Retinal pigment epithelial cell (primary cell): ENCODE measurements around the gene MYO1E.

Experiments used
- DNase-seq: peaks from one replicate; pipeline ENCODE4 v3.0.0-alpha.2; 2010; ENCODE audit warnings: low read depth
- H3K4me3 ChIP-seq: 2 replicates; pipeline ENCODE4 v1.5.1; 2011; ENCODE audit warnings: mild to moderate bottlenecking, low read length, control low read depth, moderate library complexity
- TF ChIP-seq, protein P1 (sequence below): conservative IDR thresholded peaks from 2 replicates; pipeline ENCODE4 v1.5.1; 2011; ENCODE audit warnings: low read depth, low read length, control low read depth, inconsistent platforms

MYO1E gene

GRCh38 chr15:59294574-59295260, 78.0 kb downstream of the MYO1E start:
- peak; percentile 67 for DNase-seq
- H3K4me3 ChIP-seq, result no peak overlapping the region
- TF ChIP-seq, protein P1, sequence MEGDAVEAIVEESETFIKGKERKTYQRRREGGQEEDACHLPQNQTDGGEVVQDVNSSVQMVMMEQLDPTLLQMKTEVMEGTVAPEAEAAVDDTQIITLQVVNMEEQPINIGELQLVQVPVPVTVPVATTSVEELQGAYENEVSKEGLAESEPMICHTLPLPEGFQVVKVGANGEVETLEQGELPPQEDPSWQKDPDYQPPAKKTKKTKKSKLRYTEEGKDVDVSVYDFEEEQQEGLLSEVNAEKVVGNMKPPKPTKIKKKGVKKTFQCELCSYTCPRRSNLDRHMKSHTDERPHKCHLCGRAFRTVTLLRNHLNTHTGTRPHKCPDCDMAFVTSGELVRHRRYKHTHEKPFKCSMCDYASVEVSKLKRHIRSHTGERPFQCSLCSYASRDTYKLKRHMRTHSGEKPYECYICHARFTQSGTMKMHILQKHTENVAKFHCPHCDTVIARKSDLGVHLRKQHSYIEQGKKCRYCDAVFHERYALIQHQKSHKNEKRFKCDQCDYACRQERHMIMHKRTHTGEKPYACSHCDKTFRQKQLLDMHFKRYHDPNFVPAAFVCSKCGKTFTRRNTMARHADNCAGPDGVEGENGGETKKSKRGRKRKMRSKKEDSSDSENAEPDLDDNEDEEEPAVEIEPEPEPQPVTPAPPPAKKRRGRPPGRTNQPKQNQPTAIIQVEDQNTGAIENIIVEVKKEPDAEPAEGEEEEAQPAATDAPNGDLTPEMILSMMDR, result no peak

- peak; percentile 54 for DNase-seq
- TF ChIP-seq, protein P1, result no peak
- no peak overlapping the region for H3K4me3 ChIP-seq
Measured at GRCh38 chr15:59292442-59293151, 80.1 kb downstream of the MYO1E start.

DNA sequence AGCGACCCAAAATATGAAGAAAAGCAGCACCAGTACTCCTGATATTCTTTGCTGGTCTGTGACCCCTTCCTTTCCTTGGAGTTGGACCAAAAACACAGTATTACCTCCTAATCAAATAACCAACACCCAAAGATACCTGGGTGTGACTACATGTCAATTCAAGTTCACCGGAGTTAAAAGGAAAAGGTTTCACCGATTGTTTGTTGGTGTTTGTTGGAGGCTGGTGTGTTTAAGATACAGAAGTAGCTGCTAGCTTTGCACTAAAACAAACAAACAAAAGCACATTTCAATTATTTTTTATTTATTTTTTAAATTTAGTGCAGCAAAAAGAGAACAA, 81.5 kb downstream of the MYO1E start:
- H3K4me3 ChIP-seq, result no peak overlapping the region
- TF ChIP-seq, protein P1, result no peak

GRCh38 chr15:59290295-59291212, 82.1 kb downstream of the MYO1E start:
- TF ChIP-seq, protein P1, result no peak
- no peak overlapping the region for H3K4me3 ChIP-seq
- DNase-seq, result no peak

More for the DNA sequence above, 81.5 kb downstream of the MYO1E start:
- DNase-seq, result no peak

GRCh38 chr15:59289574-59289973, 83.1 kb downstream of the MYO1E start:
- TF ChIP-seq, protein P1, result no peak

GRCh38 chr15:59283717-59284391, 88.8 kb downstream of the MYO1E start:
- no peak for DNase-seq
- TF ChIP-seq, protein P1, result no peak
- H3K4me3 ChIP-seq, result no peak overlapping the region

More at GRCh38 chr15:59289574-59289973, 83.1 kb downstream of the MYO1E start:
- DNase-seq, result no peak
- no peak overlapping the region for H3K4me3 ChIP-seq
